ENCODE results near the gene AP3B1. TPM values are rescaled to one million over a fixed set of nuclear protein-coding genes. Genes with fewer than 3 reads are reported as not detected.

AP3B1 gene, protein sequence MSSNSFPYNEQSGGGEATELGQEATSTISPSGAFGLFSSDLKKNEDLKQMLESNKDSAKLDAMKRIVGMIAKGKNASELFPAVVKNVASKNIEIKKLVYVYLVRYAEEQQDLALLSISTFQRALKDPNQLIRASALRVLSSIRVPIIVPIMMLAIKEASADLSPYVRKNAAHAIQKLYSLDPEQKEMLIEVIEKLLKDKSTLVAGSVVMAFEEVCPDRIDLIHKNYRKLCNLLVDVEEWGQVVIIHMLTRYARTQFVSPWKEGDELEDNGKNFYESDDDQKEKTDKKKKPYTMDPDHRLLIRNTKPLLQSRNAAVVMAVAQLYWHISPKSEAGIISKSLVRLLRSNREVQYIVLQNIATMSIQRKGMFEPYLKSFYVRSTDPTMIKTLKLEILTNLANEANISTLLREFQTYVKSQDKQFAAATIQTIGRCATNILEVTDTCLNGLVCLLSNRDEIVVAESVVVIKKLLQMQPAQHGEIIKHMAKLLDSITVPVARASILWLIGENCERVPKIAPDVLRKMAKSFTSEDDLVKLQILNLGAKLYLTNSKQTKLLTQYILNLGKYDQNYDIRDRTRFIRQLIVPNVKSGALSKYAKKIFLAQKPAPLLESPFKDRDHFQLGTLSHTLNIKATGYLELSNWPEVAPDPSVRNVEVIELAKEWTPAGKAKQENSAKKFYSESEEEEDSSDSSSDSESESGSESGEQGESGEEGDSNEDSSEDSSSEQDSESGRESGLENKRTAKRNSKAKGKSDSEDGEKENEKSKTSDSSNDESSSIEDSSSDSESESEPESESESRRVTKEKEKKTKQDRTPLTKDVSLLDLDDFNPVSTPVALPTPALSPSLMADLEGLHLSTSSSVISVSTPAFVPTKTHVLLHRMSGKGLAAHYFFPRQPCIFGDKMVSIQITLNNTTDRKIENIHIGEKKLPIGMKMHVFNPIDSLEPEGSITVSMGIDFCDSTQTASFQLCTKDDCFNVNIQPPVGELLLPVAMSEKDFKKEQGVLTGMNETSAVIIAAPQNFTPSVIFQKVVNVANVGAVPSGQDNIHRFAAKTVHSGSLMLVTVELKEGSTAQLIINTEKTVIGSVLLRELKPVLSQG
- total RNA-seq, result 11.6 TPM

DNA sequence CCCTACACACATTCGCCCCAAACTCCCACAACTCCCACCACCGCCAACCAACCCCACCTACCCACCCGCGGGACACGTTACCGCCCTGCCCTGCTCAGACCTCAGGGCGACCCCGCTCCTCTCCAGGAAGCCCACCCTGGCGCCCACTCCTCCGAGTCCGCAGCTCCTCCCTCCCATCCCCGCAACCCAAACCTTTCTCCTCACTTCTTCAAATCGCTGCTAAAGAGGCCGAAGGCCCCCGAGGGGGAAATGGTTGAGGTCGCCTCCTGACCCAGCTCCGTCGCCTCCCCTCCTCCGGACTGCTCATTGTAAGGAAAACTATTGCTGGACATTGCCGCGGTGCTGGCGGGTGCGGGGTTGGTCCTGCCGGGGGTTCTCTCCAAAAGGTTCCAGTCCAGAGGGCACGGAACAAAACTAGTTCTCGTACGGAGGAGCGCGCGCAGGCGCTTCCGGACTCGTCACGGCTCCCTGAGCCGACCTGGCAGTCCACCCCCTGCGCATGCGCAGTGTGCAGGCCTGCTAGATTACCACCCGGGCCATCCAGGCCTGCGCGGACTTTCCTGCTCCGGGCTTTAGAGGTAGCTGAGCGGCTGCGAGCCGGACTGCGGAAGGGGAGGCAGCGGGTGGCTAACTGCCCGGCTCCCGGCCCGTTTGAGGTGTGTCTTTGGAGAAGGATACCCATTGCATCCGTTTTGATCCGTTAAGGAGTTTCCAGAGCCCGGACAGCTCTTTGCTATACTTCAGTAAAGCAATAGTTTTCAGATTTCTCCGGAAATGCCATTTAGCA lies at the start of gene AP3B1:
TSS of gene AP3B1 (minus strand) at position 451 of the 787 bp plus-strand sequence. CDS start at position 332, 119 bp downstream.
- DNase-seq (ENCODE audit: low spot score) (peak; percentile 100), ATAC-seq (peak; percentile 95)

DNA sequence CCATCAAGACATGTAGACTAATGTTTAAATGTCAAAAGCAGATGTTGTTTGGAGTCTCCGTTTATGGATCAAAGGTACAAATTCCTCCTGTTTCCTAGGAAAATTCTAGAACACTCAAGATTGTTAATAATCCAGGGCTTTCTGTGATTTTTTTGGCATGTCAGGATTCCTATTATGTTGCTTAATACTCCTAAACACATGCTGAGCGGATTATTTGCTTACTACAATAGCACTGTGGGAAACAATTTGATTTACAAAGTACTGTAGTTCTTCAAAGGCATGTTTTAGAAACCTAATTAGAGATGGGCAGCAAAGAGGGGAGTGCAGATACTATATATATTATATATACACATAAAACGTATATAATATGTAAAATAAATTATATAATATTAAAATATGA lies 46.9 kb upstream of the AP3B1 start:
- no peak for DNase-seq (ENCODE audit: low spot score)
- ATAC-seq, result no peak

DNA sequence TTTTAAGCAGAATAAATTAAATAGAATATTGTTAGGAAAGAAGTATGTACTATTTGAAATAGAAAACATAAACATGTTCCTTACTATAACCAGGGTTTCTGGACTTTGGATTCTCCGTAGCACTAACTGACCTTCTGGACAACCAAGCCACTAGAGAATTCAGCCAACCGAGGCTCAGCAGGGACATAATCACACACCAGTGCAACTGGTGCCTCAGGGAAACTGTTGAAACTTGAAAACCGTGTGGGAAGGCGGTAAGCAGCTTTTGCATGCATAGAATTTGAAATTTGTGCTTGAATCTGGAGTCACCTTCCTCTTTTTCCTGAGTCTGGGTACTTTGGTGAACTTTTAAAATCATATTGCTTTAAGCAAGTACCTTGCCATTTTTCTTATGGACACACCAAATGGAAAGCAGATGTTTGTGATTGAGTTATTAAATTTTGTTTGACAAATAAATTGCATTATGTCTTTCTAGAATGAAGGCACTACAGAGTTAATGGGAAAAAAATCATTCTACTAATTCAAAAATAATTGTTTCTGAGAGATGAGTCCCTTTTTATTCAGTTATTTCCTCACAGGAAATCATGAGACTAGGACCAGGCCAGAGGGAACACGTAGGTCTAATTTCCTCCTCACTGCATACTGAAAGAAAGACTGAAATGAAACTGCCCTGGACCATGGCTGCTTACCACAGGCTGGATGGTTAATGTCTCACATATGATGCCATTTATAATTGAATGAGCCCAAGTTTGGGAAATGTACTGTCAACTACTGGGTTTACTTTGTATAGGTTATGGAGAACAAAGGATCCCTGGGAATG lies 45.3 kb upstream of the AP3B1 start:
- DNase-seq (ENCODE audit: low spot score) (no peak), ATAC-seq (peak; percentile 26)

DNA sequence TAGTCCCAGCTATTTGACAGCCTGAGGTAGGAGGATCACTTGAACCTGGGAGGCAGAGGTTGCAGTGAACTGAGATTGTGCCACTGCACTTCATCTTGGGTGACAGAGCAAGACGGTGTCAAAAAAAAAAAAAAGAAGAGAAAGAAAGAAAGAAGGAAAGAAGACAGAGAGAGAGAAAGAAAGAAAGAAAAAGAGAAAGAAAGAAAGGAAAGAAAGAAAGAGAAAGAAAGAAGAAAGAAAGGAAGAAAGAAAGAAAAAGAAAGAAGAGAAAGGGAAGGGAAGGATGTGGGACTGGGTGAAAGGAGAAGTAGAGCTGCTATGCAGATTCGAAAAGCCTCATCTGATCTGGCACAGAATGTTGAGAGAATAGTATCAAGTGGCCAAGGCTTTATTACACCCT lies 42.2 kb upstream of the AP3B1 start:
- ATAC-seq, result no peak
- DNase-seq (ENCODE audit: low spot score), result no peak

DNA sequence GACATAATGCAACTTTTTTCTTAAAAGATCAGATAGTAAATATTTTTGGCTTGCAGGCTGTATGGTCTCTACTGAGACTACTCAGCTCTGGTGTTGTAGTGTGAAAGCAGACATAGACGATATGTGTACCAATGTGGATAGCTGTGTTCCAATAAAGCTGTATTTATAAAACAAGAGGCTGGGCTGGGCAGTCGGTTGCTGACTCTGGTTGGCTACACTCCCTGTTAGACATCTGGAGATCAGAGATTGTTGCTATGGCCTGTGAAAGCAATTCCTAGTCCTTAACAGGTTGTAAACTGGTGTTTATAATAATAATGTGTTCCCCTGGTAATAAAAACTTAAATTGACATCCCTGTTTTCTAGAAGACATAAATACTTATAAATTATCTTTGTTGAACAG lies 41.5 kb upstream of the AP3B1 start:
- ATAC-seq, result no peak

DNA sequence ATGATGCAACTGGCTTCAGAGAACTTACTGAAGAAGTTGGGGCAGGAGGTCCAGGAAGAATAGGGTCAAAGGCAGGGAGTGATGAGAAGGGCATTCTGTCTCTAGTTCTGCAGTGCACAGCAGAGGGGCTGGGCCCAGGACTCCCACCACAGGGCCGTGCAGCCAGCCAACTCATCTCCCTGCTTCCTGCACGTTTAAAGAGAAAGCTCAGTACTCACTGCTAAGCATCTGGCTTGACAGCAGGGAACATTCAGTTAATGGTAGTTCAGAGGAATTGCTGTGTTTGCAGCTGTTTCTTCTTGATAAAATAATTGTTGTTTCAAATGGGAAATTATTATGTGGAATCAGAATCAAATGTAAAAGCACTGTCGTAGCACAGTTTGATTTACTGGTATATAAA lies 40.3 kb upstream of the AP3B1 start:
- DNase-seq (ENCODE audit: low spot score) (no peak), ATAC-seq (no peak)

More for the DNA sequence above, 41.5 kb upstream of the AP3B1 start:
- DNase-seq (ENCODE audit: low spot score), result no peak

DNA sequence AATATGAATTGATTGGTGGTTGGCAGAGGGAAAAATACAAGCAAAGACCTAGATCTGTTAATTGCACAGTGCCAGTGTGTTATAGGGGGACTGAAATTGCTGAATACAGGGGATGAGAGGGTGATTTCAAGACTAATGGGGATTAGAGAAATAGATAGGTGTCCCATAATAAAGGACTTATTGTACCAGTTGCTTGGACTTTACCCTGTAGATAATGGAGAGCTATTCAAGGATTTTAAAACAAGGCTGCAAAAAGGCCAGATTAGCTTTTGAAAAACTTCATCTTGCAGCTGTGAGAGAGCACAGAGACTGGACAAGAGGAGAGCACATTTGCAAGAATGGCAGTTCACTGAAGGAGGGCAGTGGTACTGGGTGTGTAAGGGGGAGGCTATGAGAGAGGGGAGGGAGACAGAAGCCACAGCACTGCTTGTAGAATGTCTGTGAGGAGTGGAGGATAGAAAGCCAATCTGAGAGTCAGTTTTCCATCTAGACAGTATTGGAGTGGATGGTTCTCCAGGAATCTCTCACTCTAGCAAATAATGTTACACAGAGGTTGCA lies 37.1 kb upstream of the AP3B1 start:
- ATAC-seq (no peak), DNase-seq (ENCODE audit: low spot score) (no peak)

DNA sequence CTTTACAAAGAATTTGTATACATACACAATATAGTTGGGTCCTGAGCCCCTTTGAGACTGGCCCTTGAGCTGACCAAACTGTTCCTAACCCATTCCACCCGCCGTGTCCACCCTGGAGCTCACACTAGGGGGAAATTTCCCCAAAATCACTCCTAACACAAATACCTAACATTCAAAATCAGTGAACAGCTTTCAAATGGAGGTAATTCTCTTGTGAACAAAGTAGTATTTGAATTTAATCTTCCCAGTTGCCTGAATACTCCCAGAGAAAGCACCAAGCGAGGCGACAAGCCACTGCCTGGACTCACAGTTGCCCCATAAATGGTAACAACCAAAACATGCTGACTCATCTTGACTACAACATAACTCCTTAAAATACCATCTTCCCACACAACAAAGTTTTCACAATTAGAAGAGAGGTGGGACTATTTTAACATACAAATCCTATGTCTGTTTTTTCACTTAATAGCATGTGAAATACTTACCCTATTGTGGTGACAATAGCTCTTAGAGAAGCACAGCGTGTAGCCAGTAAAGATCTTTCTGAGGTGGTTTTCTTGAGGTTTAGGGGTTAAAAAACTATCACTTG lies 34.2 kb upstream of the AP3B1 start:
- ATAC-seq (no peak), DNase-seq (ENCODE audit: low spot score) (no peak)

DNA sequence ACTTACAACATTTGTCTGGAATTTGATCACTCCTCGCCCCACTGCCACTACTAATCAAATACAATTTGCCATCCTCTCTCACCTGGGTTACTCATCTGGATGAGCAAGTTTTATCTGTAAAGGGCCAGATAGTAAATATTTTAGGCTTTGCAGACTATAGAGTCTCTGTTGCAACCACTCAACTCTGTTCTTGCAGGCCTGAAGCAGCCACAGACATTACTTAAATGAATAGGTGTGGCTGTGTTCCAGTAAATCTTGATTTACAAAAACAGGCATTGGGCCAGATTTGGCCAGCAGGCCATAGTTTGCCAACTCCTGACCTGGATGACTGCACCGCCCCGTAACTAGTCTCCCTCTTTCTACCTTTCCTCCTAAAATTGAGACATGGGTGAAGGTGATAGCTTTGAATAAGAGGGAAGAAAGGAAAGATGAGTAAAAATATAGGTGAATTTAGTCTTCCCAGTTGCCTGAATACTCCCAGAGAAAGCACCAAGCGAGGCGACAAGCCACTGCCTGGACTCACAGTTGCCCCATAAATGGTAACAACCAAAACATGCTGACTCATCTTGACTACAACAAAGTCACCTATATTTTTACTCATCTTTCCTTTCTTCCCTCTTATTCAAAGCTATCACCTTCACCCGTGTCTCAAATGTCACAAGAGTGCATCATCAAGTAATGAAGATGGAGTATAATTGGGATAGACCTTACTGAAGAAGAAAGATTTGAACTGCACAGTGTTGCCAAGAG lies 33.4 kb upstream of the AP3B1 start:
- peak; percentile 54 for ATAC-seq
- no peak for DNase-seq (ENCODE audit: low spot score)

DNA sequence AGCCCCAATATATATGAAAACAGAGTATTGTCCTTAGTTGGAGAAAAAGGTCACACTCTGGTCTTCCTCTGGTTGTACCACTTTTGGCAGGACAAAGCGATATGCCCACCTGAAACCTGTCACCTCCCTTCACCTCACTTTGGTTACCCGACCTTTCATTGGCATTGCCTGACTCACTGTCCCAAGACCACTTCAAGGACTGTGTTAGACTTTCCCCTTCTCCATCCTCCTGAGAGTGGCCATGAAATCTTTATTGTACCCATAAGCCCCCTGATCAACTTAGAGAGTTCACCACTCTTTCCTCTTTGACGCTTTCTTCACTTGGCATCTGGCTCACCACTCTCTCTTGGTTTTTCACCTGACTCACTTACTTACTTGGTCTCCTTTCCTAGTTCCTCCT lies 32.4 kb upstream of the AP3B1 start:
- DNase-seq (ENCODE audit: low spot score) (no peak), ATAC-seq (no peak)

DNA sequence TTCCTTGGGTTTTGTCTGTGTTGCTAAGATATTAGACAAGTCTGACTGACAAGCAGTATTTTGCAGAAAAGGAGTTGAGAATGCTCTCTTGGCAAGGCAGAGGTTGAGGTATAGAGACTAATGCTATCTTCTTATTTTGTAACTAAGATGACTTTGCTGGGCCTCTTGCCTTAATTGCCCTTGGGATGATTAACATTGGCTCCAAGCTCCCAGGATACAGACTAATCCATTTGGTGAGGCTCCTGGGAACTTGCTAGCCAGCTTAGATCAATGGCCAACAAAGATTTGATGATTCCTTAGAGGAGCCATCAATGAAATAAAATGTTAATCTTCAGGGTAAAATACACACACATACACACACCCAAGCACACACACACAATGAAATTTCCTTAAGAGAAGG lies 28.7 kb upstream of the AP3B1 start:
- ATAC-seq (no peak), DNase-seq (ENCODE audit: low spot score) (no peak)

DNA sequence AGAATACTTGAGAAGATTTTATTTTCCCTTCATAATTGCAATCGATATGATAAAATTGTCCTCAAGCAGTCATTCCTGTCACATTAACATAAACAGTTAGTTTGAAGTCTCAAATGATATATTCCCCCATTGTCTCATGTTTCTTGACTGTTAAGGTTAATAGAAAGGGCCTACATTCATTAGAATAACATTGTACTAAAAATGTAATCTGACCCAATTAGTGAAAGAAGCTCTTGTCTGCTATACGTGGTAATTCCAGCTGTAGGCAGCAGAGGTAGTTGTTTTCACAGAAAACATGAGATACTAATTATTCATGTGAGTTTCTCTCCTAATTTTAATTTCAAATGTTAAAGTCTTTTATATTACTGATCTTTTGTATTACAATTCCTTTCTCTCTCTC lies 25.9 kb upstream of the AP3B1 start:
- ATAC-seq (peak; percentile 62), DNase-seq (ENCODE audit: low spot score) (no peak)

DNA sequence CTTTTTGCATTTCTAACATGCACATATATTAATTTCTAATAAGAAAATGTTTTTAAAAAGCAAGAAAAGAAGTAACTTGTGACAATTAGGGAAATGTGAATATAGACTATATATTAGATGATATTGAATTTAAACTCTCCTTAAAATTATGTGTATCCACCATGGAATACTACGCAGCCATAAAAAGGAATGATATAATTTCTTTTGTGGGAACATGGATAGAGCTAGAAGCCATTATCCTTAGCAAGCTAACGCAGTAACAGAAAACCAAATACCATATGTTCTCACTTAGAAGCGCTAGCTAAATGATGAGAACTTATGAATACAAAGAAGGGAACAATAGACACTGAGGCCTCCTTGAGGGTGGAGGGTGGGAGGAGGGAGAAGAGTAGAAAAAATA lies 23.8 kb upstream of the AP3B1 start:
- ATAC-seq, result no peak
- no peak for DNase-seq (ENCODE audit: low spot score)

DNA sequence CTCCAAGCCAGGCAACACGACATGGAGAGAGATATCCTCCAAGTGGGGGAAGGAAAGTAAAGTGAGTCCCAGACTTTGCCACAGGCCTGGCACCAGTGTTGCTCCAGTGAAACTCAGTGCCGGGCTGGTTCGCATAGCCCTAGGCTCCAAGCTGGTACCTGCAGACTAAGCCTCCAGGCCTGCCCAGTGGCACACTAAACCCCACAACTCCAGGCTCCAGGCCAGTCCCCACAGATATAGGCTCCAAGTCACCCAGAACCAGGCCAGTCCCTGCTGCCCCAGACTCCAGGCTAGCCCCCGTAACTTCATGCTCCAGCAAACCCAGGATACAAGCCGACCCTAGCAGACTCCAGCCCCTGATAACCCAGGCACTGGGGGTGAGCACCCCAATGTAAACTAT lies 23.0 kb upstream of the AP3B1 start:
- ATAC-seq (no peak), DNase-seq (ENCODE audit: low spot score) (no peak)

DNA sequence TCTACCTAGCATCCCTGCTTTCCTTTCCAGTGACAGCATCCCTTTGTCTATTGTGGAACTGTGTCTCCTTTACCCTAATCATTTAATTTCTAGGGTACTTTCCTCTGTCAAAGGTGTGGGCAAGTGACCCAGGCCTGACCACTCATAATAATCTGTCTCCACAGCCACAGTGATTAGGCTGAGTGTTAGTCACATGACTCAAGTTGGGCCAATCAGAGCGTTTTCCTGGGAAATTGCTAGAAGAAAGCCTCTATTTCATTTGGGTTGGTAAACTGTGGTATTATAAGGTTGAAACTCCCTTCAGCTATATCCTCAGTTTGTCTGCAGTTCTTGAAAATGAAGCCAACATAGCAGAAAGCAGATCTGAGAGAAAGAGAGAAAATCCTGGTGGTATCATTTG lies 14.2 kb upstream of the AP3B1 start:
- DNase-seq (ENCODE audit: low spot score), result no peak
- no peak for ATAC-seq

DNA sequence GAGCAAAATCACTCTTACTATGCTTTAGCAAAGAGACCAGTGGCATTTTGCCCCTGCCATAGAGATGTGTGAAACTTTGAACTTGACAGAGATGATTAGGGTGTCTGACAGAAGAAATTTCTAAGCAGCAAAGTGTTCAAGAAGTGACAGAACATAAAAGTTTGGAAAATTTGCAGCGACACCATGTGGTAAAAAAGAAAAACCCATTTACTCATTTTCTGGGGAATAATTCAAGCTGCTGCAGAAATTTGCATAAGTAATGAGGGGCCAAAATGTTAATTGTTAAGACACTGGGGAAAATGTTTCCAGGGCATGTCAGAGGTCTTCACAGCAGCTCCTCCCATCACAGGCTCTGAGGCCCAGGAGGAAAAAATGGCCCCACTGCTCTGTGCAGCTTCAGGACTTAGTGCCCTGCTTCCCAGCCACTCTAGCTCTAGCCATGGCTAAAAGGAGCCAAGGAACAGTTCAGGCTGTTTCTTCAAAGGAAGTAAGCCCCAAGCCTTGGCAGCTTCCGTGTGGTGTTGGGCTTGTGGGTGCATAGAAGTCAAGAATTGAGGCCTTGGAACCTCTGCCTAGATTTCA lies 6.1 kb upstream of the AP3B1 start:
- ATAC-seq (no peak), DNase-seq (ENCODE audit: low spot score) (no peak)

DNA sequence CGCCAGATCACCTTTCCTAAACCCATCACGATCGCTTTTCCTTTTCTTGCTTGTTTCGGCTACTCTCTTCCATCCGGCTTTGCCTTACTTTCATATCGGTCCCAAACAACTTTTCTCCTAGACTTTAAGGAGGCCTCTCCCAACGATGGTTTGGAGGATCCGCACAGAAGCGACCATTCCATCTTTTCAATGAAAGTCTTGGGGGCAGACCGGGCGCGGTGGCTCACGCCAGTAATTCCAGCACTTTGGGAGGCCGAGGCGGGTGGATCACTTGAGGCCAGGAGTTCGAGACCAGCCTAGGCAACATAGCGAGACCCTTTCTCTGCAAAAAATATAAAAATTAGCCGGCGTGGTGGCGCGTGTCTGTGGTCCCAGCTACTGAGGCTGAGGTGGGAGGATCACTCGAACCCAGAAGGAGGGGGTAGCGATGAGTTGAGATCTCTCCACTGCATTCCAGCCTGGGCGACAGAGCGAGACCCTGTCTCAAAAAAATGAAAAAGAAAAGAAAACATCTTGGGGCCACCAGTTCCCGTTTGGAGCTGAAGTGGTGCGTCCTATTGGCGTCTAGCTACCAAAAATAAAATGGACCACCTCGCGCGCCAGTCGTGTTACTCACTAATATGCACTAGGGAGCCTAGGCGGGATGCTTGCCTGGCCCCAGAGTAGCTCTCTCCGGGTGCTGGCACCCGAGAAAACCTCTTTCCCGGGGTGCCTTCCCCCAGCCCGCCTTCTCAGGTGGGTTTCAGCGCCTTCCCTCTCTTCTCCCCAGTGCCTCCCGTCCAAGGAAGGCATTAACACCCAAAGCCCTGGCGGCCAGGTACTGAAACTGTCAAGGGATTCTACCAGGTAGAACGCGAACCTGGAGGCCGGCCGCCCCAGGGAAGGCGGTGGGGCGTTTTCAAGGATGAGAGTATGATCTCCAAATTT lies 800 bp upstream of the AP3B1 start:
- ATAC-seq, result peak; percentile 43
- peak; percentile 49 for DNase-seq (ENCODE audit: low spot score)
